WTC11 (cell line): Measurements from ENCODE around the gene FGFRL1. TPM values are rescaled to one million over a fixed set of nuclear protein-coding genes. Genes with fewer than 3 reads are reported as not detected.

Experiments used
- ATAC-seq: fragments of 200-7000 bp; cut with Tn5 transposase; 2 replicates; pipeline ENCODE4 v1.10.0; 2021; ENCODE audit warnings: mild to moderate bottlenecking, moderate library complexity
- CTCF ChIA-PET: fragments of 300-600 bp; sonication (Branson Sonifier 250); formaldehyde crosslinking; loops from one replicate; lab custom pipeline; 2021; ENCODE audit warnings: antibody characterized with exemption; lab: Charles Lee
- POLR2A ChIA-PET: fragments of 350-600 bp; sonication (Branson Sonifier 250); formaldehyde crosslinking; loops from one replicate; lab custom pipeline; 2021; ENCODE audit warnings: antibody characterized with exemption; lab: Charles Lee
- DNase-seq: peaks from one replicate; pipeline ENCODE4 v3.0.0; 2021; ENCODE audit warnings: low spot score
- H3K27ac Mint-ChIP-seq: 2 replicates; pipeline ENCODE4 v1.8.0; 2021; ENCODE audit warnings: mixed read lengths
- H3K27me3 Mint-ChIP-seq: 2 replicates; pipeline ENCODE4 v1.8.0; 2021; ENCODE audit warnings: low read depth, mild to moderate bottlenecking, moderate library complexity, mixed read lengths
- H3K36me3 Mint-ChIP-seq: 2 replicates; pipeline ENCODE4 v1.8.0; 2021; ENCODE audit warnings: mixed read lengths
- H3K4me1 Mint-ChIP-seq: 2 replicates; pipeline ENCODE4 v1.8.0; 2022; ENCODE audit warnings: mixed read lengths
- H3K4me3 Mint-ChIP-seq: 2 replicates; pipeline ENCODE4 v1.8.0; 2021; ENCODE audit warnings: mild to moderate bottlenecking, moderate library complexity, mixed read lengths
- H3K9me3 Mint-ChIP-seq: 2 replicates; pipeline ENCODE4 v1.8.0; 2021; ENCODE audit warnings: mixed read lengths
- GABPB1 ChIP-seq: sonication (generic); formaldehyde crosslinking; IDR thresholded peaks from 2 replicates; pipeline ENCODE4 v1.8.1; 2023; ENCODE audit warnings: mild to moderate bottlenecking, missing genetic modification reagents
- GTF2I ChIP-seq: fragments of 250-450 bp; sonication (Bioruptor Pico); conservative IDR thresholded peaks from 2 replicates; pipeline ENCODE4 v1.4.0; 2021; ENCODE audit warnings: mild to moderate bottlenecking
- MYBL2 ChIP-seq: sonication (generic); formaldehyde crosslinking; IDR thresholded peaks from 2 replicates; pipeline ENCODE4 v1.8.1; 2023; ENCODE audit warnings: mild to moderate bottlenecking, moderate library complexity, missing genetic modification reagents
- TP53 ChIP-seq: sonication (generic); formaldehyde crosslinking; IDR thresholded peaks from 2 replicates; pipeline ENCODE4 v1.8.1; 2023; ENCODE audit warnings: mild to moderate bottlenecking, missing genetic modification reagents
- ZBTB21 ChIP-seq: sonication (generic); formaldehyde crosslinking; IDR thresholded peaks from 2 replicates; pipeline ENCODE4 v1.8.1; 2023; ENCODE audit warnings: mild to moderate bottlenecking, missing genetic modification reagents, borderline replicate concordance
- ZNF416 ChIP-seq: fragments of 250-450 bp; sonication (Bioruptor Pico); IDR thresholded peaks from 2 replicates; pipeline ENCODE4 v1.9.0; 2021; ENCODE audit warnings: mild to moderate bottlenecking, inconsistent platforms
- ZNF671 ChIP-seq: fragments of 250-450 bp; sonication (Bioruptor Pico); IDR thresholded peaks from 2 replicates; pipeline ENCODE4 v1.8.0; 2021; ENCODE audit warnings: mild to moderate bottlenecking
- total RNA-seq: library from RNA; stranded (reverse); gene quantifications from 3 replicates; pipeline ENCODE4 v1.2.3, GENCODE V29; 2021
- TF ChIP-seq, protein P1 (sequence below): sonication (generic); formaldehyde crosslinking; IDR thresholded peaks from 2 replicates; pipeline ENCODE4 v1.8.1; 2022; ENCODE audit warnings: missing genetic modification reagents, borderline replicate concordance
- TF ChIP-seq, protein P2 (sequence below): fragments of 250-450 bp; sonication (Bioruptor Pico); IDR thresholded peaks from 2 replicates; pipeline ENCODE4 v1.9.0; 2021; ENCODE audit warnings: mild to moderate bottlenecking
- TF ChIP-seq, protein P3 (sequence below): fragments of 250-450 bp; sonication (Bioruptor Pico); IDR thresholded peaks from 2 replicates; pipeline ENCODE4 v1.9.0; 2021; ENCODE audit warnings: mild to moderate bottlenecking
- TF ChIP-seq, protein P4 (sequence below): sonication (generic); formaldehyde crosslinking; IDR thresholded peaks from 2 replicates; pipeline ENCODE4 v1.8.0; 2022; ENCODE audit warnings: mild to moderate bottlenecking, missing genetic modification reagents
- TF ChIP-seq, protein P5 (sequence below): sonication (generic); formaldehyde crosslinking; IDR thresholded peaks from 2 replicates; pipeline ENCODE4 v1.8.0; 2022; ENCODE audit warnings: mild to moderate bottlenecking, missing genetic modification reagents
- TF ChIP-seq, protein P6 (sequence below): fragments of 200-600 bp; IDR thresholded peaks from 2 replicates; pipeline ENCODE4 v1.8.0; 2022; ENCODE audit warnings: antibody characterized with exemption
- TF ChIP-seq, protein P7 (sequence below): fragments of 250-450 bp; sonication (Bioruptor Pico); IDR thresholded peaks from 2 replicates; pipeline ENCODE4 v2.1.2; 2022; ENCODE audit warnings: mild to moderate bottlenecking, moderate library complexity

Gene FGFRL1
- total RNA-seq, 1 experiment from 2014 or later = 25.9 TPM

DNA sequence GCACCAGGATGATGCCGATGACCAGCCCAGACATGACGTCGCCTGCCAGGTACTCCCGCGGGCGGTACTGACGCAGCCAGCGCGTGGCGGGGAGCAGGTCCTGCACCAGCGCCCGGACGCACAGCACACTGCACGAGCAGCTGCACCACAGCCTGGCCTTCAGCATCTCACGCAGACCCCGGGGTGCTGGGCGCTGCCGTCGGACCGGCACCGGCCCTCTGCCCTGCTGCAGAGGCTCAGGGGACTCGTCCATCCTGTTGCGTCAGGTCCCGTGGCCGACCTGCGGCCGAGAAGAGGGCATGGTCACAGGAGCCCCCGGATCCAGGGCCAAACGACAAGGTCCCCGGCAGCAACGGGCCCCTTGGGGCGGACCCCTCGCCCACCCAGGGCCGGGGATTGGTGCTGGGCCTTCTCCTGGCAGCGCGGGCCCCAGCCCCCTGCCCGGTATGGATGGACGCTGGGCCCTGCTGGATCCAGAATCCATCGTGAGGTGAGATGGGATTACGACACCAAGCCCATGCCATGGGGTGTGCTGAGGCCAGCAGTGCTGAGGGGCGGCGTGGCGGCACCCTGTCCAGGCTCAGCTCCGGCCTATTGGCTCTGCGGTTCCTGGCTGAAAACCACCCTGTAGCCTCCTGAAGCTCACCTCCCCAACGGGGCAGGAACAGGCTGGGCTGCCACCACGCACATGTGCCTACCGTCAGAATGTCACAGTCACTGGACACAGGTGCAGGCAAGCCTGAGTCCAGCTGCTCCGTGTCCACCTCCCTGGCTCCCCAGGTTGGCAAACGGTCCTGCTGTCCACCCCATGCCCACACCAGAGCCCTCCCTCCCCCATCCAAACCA, 19.8 kb upstream of the FGFRL1 start (continued):
- TF ChIP-seq, protein P1, sequence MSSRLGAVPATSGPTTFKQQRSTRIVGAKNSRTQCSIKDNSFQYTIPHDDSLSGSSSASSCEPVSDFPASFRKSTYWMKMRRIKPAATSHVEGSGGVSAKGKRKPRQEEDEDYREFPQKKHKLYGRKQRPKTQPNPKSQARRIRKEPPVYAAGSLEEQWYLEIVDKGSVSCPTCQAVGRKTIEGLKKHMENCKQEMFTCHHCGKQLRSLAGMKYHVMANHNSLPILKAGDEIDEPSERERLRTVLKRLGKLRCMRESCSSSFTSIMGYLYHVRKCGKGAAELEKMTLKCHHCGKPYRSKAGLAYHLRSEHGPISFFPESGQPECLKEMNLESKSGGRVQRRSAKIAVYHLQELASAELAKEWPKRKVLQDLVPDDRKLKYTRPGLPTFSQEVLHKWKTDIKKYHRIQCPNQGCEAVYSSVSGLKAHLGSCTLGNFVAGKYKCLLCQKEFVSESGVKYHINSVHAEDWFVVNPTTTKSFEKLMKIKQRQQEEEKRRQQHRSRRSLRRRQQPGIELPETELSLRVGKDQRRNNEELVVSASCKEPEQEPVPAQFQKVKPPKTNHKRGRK = no peak
- TF ChIP-seq, protein P2, sequence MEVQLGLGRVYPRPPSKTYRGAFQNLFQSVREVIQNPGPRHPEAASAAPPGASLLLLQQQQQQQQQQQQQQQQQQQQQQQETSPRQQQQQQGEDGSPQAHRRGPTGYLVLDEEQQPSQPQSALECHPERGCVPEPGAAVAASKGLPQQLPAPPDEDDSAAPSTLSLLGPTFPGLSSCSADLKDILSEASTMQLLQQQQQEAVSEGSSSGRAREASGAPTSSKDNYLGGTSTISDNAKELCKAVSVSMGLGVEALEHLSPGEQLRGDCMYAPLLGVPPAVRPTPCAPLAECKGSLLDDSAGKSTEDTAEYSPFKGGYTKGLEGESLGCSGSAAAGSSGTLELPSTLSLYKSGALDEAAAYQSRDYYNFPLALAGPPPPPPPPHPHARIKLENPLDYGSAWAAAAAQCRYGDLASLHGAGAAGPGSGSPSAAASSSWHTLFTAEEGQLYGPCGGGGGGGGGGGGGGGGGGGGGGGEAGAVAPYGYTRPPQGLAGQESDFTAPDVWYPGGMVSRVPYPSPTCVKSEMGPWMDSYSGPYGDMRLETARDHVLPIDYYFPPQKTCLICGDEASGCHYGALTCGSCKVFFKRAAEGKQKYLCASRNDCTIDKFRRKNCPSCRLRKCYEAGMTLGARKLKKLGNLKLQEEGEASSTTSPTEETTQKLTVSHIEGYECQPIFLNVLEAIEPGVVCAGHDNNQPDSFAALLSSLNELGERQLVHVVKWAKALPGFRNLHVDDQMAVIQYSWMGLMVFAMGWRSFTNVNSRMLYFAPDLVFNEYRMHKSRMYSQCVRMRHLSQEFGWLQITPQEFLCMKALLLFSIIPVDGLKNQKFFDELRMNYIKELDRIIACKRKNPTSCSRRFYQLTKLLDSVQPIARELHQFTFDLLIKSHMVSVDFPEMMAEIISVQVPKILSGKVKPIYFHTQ (CRISPR knock-in tag) = no peak
- TF ChIP-seq ZNF671 (CRISPR knock-in tag) = no peak
- TF ChIP-seq, protein P3, sequence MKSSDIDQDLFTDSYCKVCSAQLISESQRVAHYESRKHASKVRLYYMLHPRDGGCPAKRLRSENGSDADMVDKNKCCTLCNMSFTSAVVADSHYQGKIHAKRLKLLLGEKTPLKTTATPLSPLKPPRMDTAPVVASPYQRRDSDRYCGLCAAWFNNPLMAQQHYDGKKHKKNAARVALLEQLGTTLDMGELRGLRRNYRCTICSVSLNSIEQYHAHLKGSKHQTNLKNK (CRISPR knock-in tag) = no peak
- TF ChIP-seq GTF2I = no peak
- TF ChIP-seq, protein P4, sequence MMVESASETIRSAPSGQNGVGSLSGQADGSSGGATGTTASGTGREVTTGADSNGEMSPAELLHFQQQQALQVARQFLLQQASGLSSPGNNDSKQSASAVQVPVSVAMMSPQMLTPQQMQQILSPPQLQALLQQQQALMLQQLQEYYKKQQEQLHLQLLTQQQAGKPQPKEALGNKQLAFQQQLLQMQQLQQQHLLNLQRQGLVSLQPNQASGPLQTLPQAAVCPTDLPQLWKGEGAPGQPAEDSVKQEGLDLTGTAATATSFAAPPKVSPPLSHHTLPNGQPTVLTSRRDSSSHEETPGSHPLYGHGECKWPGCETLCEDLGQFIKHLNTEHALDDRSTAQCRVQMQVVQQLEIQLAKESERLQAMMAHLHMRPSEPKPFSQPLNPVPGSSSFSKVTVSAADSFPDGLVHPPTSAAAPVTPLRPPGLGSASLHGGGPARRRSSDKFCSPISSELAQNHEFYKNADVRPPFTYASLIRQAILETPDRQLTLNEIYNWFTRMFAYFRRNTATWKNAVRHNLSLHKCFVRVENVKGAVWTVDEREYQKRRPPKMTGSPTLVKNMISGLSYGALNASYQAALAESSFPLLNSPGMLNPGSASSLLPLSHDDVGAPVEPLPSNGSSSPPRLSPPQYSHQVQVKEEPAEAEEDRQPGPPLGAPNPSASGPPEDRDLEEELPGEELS (CRISPR knock-in tag) = no peak
- TF ChIP-seq, protein P5, sequence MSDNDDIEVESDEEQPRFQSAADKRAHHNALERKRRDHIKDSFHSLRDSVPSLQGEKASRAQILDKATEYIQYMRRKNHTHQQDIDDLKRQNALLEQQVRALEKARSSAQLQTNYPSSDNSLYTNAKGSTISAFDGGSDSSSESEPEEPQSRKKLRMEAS (CRISPR knock-in tag) = no peak
- TF ChIP-seq, protein P6, sequence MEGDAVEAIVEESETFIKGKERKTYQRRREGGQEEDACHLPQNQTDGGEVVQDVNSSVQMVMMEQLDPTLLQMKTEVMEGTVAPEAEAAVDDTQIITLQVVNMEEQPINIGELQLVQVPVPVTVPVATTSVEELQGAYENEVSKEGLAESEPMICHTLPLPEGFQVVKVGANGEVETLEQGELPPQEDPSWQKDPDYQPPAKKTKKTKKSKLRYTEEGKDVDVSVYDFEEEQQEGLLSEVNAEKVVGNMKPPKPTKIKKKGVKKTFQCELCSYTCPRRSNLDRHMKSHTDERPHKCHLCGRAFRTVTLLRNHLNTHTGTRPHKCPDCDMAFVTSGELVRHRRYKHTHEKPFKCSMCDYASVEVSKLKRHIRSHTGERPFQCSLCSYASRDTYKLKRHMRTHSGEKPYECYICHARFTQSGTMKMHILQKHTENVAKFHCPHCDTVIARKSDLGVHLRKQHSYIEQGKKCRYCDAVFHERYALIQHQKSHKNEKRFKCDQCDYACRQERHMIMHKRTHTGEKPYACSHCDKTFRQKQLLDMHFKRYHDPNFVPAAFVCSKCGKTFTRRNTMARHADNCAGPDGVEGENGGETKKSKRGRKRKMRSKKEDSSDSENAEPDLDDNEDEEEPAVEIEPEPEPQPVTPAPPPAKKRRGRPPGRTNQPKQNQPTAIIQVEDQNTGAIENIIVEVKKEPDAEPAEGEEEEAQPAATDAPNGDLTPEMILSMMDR = no peak
- TF ChIP-seq, protein P7, sequence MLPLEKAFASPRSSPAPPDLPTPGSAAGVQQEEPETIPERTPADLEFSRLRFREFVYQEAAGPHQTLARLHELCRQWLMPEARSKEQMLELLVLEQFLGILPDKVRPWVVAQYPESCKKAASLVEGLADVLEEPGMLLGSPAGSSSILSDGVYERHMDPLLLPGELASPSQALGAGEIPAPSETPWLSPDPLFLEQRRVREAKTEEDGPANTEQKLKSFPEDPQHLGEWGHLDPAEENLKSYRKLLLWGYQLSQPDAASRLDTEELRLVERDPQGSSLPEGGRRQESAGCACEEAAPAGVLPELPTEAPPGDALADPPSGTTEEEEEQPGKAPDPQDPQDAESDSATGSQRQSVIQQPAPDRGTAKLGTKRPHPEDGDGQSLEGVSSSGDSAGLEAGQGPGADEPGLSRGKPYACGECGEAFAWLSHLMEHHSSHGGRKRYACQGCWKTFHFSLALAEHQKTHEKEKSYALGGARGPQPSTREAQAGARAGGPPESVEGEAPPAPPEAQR (CRISPR knock-in tag) = no peak
- no peak for TF ChIP-seq ZBTB21 (CRISPR knock-in tag)
- no peak for TF ChIP-seq TP53 (CRISPR knock-in tag)
- no peak for TF ChIP-seq MYBL2 (CRISPR knock-in tag)
- TF ChIP-seq, all 79 proteins: peak for 0

DNA sequence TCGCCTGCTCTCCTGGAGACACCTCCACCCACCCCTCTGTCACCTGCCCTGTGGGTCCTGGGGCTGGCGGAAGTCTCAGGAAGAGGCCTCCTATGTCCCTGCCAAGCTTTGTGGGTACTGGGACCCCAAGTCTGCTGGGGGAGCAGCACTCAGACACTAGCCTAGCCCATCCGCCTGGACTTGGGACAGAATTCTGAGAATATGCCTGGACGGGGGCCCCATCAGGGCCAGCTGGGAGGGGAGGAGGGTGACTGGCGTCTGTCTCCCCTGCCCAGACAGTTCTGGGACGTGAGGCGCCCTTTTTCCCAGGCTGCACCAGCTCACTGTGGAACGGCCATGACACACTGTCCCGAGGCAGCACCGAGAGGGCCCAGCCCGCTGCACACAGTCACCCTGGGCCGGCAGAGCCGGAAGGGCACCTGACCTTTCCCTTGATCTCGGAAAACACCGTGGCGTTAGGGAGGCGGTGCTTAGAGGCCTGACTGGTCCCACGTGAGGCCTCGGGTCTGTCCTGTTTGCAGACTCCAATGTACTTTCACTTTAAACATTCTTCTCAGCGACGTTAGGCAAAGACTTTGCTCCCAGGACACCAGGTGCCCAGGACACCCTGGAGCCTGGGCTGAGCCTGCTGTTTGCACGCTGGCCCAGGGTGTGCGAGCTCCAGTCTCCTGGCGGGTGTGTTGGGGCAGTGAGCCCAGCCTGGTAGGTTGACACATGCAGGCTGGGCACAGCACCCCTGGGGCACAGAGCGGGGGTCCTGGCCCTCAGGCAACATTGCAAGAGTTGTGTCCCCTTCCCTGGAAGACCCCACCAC, 18.9 kb upstream of the FGFRL1 start:
- no peak for DNase-seq
- peaks cover 2% of the 10 kb centered on the region for H3K4me1 Mint-ChIP-seq
- H3K27me3 Mint-ChIP-seq = peaks cover 20% of the 10 kb centered on the region
- no peaks in the 10 kb centered on the region for H3K36me3 Mint-ChIP-seq
- POLR2A ChIA-PET = no interaction called here
- CTCF ChIA-PET = interaction anchor here (0.6 kb wide), 1 partner anchor 515 kb away, joined by 3 read pairs; no protein-coding TSS in a partner anchor
- TF ChIP-seq ZNF416 (CRISPR knock-in tag) (no peak), GABPB1 (peak; percentile 31)
- ATAC-seq = no peak
- H3K9me3 Mint-ChIP-seq = no peaks in the 10 kb centered on the region
- no peak overlapping the region for H3K27ac Mint-ChIP-seq
- H3K4me3 Mint-ChIP-seq = no peak overlapping the region
